AG08396 (cell line): ENCODE data around the gene LYZ.

Source experiments
- DNase-seq: peaks from one replicate; pipeline ENCODE4 v3.0.0; 2012; ENCODE audit warnings: low spot score, mixed read lengths

LYZ gene

DNA sequence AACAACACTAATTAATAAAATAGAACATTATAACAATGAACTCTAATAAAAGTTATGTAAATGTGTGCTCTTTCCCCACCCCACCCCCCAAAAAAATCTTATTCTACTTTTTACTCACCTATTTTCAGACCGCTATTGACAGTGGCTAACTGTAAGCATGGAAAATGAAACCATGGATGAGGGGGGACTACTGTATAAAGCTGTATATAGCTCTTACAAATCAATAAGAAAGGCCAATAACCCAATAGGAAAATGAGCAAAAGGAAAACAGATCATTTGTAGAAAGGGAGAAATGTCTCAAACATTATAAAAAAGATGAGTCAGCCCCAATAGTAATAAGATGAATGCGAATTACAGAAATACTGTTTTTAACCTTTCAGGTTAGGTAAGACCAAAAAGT lies 38.7 kb downstream of the LYZ start:
- DNase-seq: no peak

DNA sequence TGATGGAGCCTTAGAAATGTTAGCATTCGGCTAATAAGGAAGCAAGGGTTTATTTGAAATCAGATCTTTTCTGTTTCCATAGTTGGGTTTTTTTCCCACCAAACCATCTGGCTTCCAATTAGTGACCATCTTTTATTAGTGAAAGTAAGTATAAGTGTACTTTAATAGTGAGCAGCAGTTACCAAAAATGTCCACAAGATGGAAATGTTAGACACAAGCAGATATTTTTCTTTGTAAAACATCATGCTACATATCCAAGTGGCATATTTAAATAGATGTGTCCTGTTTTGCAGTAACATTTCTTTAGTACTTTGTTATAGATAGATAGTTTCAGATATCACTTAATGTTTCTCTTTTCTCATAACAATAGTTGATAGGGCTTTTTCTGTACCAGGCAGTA lies 40.2 kb downstream of the LYZ start:
- DNase-seq: peak; percentile 15

DNA sequence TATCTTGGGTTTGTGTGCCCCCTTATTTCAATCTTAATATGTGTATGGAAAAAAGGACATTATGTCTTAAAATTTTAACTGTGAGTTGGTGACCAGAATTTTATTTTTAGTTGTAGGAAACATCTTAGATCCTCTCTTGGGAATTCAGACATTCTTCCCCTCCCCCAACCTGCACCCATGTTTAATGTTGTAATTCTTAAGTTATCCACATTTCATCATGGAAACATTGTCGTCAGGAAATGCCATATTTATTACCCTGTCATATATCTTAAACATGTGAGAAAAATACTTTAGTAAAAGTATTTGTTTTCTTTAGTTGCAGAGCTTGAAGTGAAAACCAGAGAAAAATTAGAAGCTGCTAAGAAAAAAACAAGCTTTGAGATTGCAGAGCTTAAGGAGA lies 41.6 kb downstream of the LYZ start:
- no peak for DNase-seq

DNA sequence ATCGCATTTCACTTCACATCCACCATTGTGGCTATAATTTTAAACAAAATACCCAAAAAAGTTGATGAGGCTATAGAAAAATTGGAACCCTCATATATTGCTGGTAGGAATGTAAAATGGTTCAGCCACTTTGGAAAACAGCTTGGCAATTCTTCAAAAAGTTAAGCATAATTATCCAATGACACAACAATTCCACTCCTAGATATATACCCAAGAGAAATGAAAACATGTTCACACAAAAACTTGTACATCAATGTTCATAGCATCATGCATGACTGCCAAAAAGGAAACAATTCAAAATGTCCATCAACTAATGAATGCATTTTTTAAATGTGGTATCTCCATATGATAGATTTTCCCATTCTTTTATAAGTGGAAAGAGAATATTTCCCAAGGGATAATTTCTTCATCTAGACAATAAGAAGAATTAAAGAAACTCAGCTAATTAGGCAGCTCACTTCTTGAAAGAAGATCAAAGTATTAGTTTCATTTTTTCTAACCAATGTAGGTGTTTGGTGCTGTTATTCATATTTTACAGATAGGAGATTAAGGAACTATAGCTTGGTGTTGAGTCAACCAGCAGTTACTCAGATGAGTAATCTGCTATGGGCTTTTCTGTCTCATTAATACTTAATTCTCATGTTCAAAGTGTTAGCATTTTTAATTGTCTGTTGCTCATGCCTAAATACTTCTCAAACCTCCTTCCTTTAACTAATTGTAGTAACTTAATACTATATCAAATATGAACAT lies 44.2 kb downstream of the LYZ start:
- DNase-seq: no peak

DNA sequence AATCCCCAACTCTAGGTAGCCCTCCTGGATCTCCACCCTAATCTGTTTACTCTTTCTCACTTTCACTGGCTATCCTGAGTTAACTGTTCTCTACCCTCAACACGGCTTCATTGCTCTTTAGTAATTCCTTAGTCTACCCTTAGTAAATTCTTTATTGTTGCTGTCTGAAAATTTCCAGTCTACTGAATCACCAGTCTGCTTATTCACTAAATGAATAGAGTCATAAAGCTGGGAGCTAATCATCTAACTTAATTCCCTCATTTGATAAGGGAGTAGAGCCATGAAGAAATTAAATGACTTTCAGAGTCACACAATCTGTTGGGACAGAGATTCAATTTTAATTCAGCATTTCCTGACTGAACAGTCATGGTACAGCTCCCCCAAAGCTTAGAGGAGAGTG lies 47.9 kb downstream of the LYZ start:
- no peak for DNase-seq

DNA sequence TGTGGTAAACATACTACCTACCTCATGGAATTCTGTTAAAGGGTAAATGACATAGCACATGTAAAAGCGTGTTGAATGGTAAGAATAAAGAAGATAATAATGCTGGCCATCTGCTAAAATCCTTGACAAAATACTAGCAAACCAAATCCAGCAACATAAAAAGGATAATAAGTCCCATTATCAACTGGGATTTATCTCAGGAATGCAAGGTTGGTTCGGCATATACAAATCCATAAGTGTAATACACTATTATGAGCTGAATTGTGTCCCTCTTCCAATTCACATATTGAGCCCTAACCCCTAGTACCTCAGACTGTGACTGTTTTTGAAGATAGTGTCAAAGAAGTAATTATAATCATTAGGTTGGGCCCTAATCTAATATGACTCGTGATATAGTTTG lies 48.8 kb downstream of the LYZ start:
- DNase-seq: no peak

DNA sequence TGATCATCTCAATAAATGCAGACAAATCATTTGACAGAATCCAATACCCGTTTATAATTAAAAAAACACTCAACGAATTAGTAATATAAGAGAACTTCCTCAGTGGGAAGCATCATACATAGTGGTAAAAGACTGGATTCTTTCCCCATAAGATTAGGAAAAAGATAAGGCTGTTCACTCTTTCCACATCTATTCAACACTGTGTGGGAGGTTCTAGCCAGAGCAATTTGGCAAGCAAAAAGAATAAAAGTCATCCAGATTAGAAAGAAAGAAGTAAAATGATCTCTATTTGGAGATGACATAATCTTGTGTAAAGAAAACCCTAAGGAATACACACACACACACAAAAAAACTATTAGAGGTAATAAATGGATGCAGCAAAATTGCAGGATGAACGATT lies 49.8 kb downstream of the LYZ start:
- no peak for DNase-seq

DNA sequence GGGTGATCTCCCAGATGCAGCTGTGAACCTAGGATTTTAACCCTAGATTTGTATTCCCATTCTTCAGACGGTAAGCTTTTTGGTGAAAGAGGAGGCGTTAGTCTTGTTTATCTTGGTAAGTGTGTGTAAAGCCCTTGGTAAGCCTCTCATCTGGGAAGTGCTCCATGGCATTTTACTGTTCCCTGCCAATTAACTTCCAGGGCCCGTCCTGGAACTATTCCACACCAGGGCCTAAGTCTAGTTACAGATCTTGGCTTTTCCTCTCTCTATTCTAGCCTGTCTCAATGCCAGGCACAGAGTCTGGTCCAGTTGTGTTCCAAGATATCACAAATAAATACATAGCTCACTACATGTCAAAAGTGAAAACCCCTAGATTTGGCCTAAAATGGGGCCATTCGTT lies 53.8 kb downstream of the LYZ start:
- DNase-seq: no peak
